ENCODE results near the gene TNIP2. TPM values are rescaled to one million over a fixed set of nuclear protein-coding genes. Genes with fewer than 3 reads are reported as not detected.

Gene TNIP2
- total and polyA plus RNA-seq, 2 donors (not counting 1 experiment from before 2014, with no cell fraction given) = 47.6 to 71.9 TPM

DNA sequence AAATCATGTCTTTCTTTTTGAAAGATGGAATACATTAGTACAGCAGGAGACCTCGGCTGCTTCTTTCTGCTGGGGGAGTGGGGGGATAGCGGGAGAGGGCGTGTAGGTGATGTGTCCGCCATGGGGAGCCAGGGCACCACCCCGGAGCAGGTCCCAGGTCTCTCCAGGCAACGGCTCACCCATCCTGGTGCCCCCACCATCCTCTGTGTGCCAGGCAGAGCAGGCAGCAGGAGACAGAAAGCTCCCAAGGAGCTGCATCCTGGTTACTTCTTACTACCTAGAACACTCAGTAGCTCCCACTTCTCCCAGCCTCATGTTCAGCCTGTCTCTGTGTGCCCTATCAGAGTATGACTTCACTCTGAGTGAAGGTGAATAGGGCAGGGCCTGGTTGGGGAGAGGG lies 23.6 kb downstream of the TNIP2 start:
- peaks cover 8% of the 10 kb centered on the region for H3K4me1 Mint-ChIP-seq
- peaks cover 2% of the 10 kb centered on the region for H3K9me3 Mint-ChIP-seq (ENCODE audit: insufficient read depth)
- no peak overlapping the region for H3K4me2 ChIP-seq (replicated peaks; ENCODE audit: low read depth, low read length, poor library complexity, severe bottlenecking)
- POLR2A ChIA-PET = no interaction called here
- H3K4me3 ChIP-seq (ENCODE audit: control extremely low read depth in 1 of 5, extremely low read depth in 1 of 5, insufficient read depth in 1 of 5, low read depth in 2 of 5, low read length in 4 of 5) = no peak overlapping the region
- peak overlapping the region; percentile 26 for H3K27ac Mint-ChIP-seq
- H3K4me3 Mint-ChIP-seq = no peak overlapping the region
- H3K27ac ChIP-seq (ENCODE audit: low read length in 2 of 2) = no peak overlapping the region
- 98% methylated on average over 6 of the region's 6 CpGs for WGBS (ENCODE audit: insufficient coverage)
- intact Hi-C loops (cut with micrococcal nuclease) = no loop called here
- H3K9me3 ChIP-seq (ENCODE audit: control extremely low read depth in 1 of 3, control insufficient read depth in 2 of 3, insufficient read depth in 1 of 3, low read length in 2 of 3) = peaks cover 2 to 13% (median 4%) of the 10 kb centered on the region in 3 donors
- H4K20me1 ChIP-seq (ENCODE audit: control insufficient read depth, insufficient read depth, low read length, poor library complexity, severe bottlenecking) = no peaks in the 10 kb centered on the region
- peaks cover 3 to 34% of the 10 kb centered on the region in 2 experiments for H3K36me3 ChIP-seq (replicated peaks in 1 of 2; ENCODE audit: control extremely low read depth in 1 of 2, control insufficient read depth in 1 of 2, extremely low read depth in 1 of 2, insufficient read depth in 2 of 2, low read length in 1 of 2)
- no peak for ATAC-seq (ENCODE audit: low read depth)
- no peaks in the 10 kb centered on the region for H3K27me3 Mint-ChIP-seq
- H3K27me3 ChIP-seq (replicated peaks in 1 of 4; ENCODE audit: control extremely low read depth in 1 of 4, control insufficient read depth in 3 of 4, insufficient read depth in 4 of 4, low read length in 3 of 4) = no peaks in the 10 kb centered on the region
- peaks cover 5 to 6% of the 10 kb centered on the region in 2 donors for H3K4me1 ChIP-seq (ENCODE audit: control insufficient read depth in 2 of 2, insufficient read depth in 2 of 2, low read length in 2 of 2)
- DNase-seq = no peak
- CTCF ChIA-PET = no interaction called here
- TF ChIP-seq, protein P1, sequence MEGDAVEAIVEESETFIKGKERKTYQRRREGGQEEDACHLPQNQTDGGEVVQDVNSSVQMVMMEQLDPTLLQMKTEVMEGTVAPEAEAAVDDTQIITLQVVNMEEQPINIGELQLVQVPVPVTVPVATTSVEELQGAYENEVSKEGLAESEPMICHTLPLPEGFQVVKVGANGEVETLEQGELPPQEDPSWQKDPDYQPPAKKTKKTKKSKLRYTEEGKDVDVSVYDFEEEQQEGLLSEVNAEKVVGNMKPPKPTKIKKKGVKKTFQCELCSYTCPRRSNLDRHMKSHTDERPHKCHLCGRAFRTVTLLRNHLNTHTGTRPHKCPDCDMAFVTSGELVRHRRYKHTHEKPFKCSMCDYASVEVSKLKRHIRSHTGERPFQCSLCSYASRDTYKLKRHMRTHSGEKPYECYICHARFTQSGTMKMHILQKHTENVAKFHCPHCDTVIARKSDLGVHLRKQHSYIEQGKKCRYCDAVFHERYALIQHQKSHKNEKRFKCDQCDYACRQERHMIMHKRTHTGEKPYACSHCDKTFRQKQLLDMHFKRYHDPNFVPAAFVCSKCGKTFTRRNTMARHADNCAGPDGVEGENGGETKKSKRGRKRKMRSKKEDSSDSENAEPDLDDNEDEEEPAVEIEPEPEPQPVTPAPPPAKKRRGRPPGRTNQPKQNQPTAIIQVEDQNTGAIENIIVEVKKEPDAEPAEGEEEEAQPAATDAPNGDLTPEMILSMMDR (IDR thresholded peaks at IDR 0.05) = no peak
- no peak for TF ChIP-seq EZH2 (IDR thresholded peaks at IDR 0.05; ENCODE audit: borderline replicate concordance, insufficient read depth, low read depth, low read length, poor library complexity, severe bottlenecking)
- H3K9ac ChIP-seq (ENCODE audit: low read length) = no peak overlapping the region
- no peak overlapping the region for H2AFZ ChIP-seq (ENCODE audit: insufficient read depth, low read depth, low read length, poor library complexity, severe bottlenecking)
- no peaks in the 10 kb centered on the region for H3K79me2 ChIP-seq (ENCODE audit: control insufficient read depth, insufficient read depth, low read length)

DNA sequence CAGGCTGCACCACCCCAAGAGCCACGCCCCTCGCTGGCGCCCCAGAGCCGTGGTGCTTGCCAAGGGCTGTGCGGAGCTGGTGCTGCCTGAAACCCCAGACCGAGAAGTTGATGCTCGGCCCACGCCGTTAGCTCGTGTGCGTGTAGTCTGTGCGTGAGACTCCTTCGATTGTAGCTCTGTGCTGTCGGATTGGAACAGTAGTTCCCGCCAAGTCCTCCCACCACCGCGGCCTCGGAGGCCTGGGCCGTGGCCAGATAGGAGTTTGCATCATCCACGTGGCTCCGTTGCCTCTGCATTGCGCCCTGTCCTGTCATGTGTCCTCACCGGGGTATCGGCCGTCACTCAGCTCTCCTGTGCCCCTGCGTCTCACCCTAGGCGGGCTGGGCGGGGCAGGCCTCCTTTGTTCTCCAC lies 24.2 kb downstream of the TNIP2 start:
- Histone ChIP-seq H3K4me1 (ENCODE audit: control insufficient read depth in 2 of 2, insufficient read depth in 2 of 2, low read length in 2 of 2) (peaks cover 5 to 6% of the 10 kb centered on the region in 2 donors), H3K27me3 (replicated peaks in 1 of 4; ENCODE audit: control extremely low read depth in 1 of 4, control insufficient read depth in 3 of 4, insufficient read depth in 4 of 4, low read length in 3 of 4) (no peaks in the 10 kb centered on the region), H3K4me2 (replicated peaks; ENCODE audit: low read depth, low read length, poor library complexity, severe bottlenecking) (no peak overlapping the region), H3K9ac (ENCODE audit: low read length) (no peak overlapping the region), H3K4me3 (ENCODE audit: control extremely low read depth in 1 of 5, extremely low read depth in 1 of 5, insufficient read depth in 1 of 5, low read depth in 2 of 5, low read length in 4 of 5) (no peak overlapping the region), H4K20me1 (ENCODE audit: control insufficient read depth, insufficient read depth, low read length, poor library complexity, severe bottlenecking) (no peaks in the 10 kb centered on the region), H3K9me3 (ENCODE audit: control extremely low read depth in 1 of 3, control insufficient read depth in 2 of 3, insufficient read depth in 1 of 3, low read length in 2 of 3) (peaks cover 2 to 13% (median 3%) of the 10 kb centered on the region in 3 donors), H3K36me3 (replicated peaks in 1 of 2; ENCODE audit: control extremely low read depth in 1 of 2, control insufficient read depth in 1 of 2, extremely low read depth in 1 of 2, insufficient read depth in 2 of 2, low read length in 1 of 2) (peaks cover 3 to 36% of the 10 kb centered on the region in 2 experiments), H2AFZ (ENCODE audit: insufficient read depth, low read depth, low read length, poor library complexity, severe bottlenecking) (no peak overlapping the region), H3K79me2 (ENCODE audit: control insufficient read depth, insufficient read depth, low read length) (no peaks in the 10 kb centered on the region), H3K27ac (ENCODE audit: low read length in 2 of 2) (no peak overlapping the region)
- Mint-ChIP-seq H3K4me3 (no peak overlapping the region), H3K27ac (peak overlapping the region; percentile 59), H3K27me3 (no peaks in the 10 kb centered on the region), H3K9me3 (ENCODE audit: insufficient read depth) (peaks cover 2% of the 10 kb centered on the region), H3K4me1 (peaks cover 8% of the 10 kb centered on the region)
- ChIA-PET POLR2A (no interaction called here), CTCF (no interaction called here)
- TF ChIP-seq EZH2 (IDR thresholded peaks at IDR 0.05; ENCODE audit: borderline replicate concordance, insufficient read depth, low read depth, low read length, poor library complexity, severe bottlenecking) = no peak
- TF ChIP-seq, protein P1 (IDR thresholded peaks at IDR 0.05) = no peak
- no peak for ATAC-seq (ENCODE audit: low read depth)
- 98% methylated on average over 28 of the region's 28 CpGs for WGBS (ENCODE audit: insufficient coverage)
- intact Hi-C loops (cut with micrococcal nuclease) = no loop called here
- no peak for DNase-seq
